Esophagus muscularis mucosa (tissue), 4 donors: ENCODE data around the gene NIPBL.

Source experiments
- CTCF ChIP-seq, 3 experiments: fragments of 200-600 bp in 2 of 3; fragments of 450-650 bp in 1 of 3; sonication (generic) in 2 of 3; IDR thresholded peaks; one replicate each; pipeline ENCODE4 v1.5.1; 2017 to 2019; ENCODE audit warnings: antibody characterized with exemption in 3 of 3, mild to moderate bottlenecking in 2 of 3, moderate library complexity in 1 of 3
- EP300 ChIP-seq: sonication (generic); formaldehyde crosslinking; IDR thresholded peaks from one replicate; pipeline ENCODE4 v1.6.1; 2017; ENCODE audit warnings: antibody characterized with exemption
- POLR2A ChIP-seq: fragments of 450-650 bp; IDR thresholded peaks from one replicate; pipeline ENCODE4 v1.6.1; 2017; ENCODE audit warnings: antibody characterized with exemption, moderate library complexity, mild to moderate bottlenecking, low read depth
- POLR2AphosphoS5 ChIP-seq, 2 donors: sonication (generic); formaldehyde crosslinking; IDR thresholded peaks; one replicate each; pipeline ENCODE4 v1.6.1; 2017; ENCODE audit warnings: antibody characterized with exemption in 2 of 2

GRCh38 chr5:36841677-36842076, 34.9 kb upstream of the NIPBL start:
- TF ChIP-seq CTCF (IDR thresholded peaks at IDR 0.05), result no peak
- no peak for TF ChIP-seq POLR2A
- no peak for TF ChIP-seq EP300
- TF ChIP-seq POLR2AphosphoS5 (IDR thresholded peaks at IDR 0.05), result no peak
